Measurements from ENCODE around the gene TEAD1. TPM values are rescaled to one million over a fixed set of nuclear protein-coding genes. Genes with fewer than 3 reads are reported as not detected.

Gene TEAD1
- total RNA-seq, 2 donors from 2014 or later, result 76.4 to 94.4 TPM

DNA sequence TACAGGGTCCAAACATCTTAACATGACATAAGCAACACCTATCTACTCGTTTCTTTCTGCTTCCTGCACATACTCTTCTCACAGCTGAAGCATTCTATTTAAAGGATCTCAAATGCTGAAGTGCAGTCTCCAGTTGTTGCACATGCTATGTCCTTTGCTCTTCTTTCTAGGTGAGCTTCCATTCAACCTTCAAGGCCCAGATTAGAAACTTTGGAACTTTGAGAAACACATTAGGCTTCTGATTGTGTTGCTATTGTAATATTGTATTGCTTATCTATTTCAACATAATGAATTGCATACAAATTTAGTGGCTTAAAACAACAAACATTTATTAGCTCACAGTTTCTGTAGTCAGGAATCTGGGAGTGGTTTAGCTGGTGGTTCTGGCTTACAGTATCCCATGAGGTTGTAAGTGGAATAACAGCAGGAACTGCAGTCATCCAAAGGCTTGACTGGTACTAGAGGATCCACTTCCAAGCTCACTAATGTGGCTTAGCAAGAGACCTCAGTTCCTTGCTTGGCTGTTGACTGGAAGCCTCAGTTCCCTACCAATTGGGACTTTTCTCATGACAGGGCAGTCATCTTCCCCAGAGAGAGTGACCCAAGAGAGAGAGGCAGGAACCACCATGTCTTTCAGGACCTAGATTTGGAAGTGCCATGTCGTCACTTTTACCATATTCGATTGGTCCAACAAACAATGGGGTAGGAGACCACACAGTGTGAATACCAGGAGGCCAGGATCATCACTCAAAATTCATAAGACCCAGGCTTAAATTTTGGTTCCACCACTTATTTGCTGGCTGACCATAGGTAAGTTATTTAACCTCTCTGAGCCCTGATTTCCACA lies 307.7 kb downstream of the TEAD1 start:
- H3K4me3 ChIP-seq (ENCODE audit: low read length), result no peak overlapping the region
- Mint-ChIP-seq H3K36me3 (ENCODE audit: low read depth) (no peaks in the 10 kb centered on the region), H3K4me3 (no peak overlapping the region), H3K9me3 (no peaks in the 10 kb centered on the region), H3K4me1 (peaks cover 17% of the 10 kb centered on the region), H3K27ac (no peak overlapping the region), H3K27me3 (ENCODE audit: insufficient read depth) (peaks cover 1% of the 10 kb centered on the region)
- DNase-seq, result no peak
- no peak overlapping the region for H3K9ac ChIP-seq (ENCODE audit: extremely low read depth, low read length, poor library complexity, severe bottlenecking)
- H3K27me3 ChIP-seq (ENCODE audit: control insufficient read depth, insufficient read depth, low read length, poor library complexity, severe bottlenecking), result peaks cover 2% of the 10 kb centered on the region
- H3K36me3 ChIP-seq (ENCODE audit: control insufficient read depth, insufficient read depth, low read length), result no peaks in the 10 kb centered on the region
- no peaks in the 10 kb centered on the region for H3K9me3 ChIP-seq (ENCODE audit: control insufficient read depth, low read length)
- TF ChIP-seq, protein P1, sequence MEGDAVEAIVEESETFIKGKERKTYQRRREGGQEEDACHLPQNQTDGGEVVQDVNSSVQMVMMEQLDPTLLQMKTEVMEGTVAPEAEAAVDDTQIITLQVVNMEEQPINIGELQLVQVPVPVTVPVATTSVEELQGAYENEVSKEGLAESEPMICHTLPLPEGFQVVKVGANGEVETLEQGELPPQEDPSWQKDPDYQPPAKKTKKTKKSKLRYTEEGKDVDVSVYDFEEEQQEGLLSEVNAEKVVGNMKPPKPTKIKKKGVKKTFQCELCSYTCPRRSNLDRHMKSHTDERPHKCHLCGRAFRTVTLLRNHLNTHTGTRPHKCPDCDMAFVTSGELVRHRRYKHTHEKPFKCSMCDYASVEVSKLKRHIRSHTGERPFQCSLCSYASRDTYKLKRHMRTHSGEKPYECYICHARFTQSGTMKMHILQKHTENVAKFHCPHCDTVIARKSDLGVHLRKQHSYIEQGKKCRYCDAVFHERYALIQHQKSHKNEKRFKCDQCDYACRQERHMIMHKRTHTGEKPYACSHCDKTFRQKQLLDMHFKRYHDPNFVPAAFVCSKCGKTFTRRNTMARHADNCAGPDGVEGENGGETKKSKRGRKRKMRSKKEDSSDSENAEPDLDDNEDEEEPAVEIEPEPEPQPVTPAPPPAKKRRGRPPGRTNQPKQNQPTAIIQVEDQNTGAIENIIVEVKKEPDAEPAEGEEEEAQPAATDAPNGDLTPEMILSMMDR (conservative IDR thresholded peaks at IDR 0.05), result peak; percentile 59
- peaks cover 3% of the 10 kb centered on the region for H3K4me1 ChIP-seq (ENCODE audit: control insufficient read depth, insufficient read depth, low read length)
- 93 to 95% methylated on average over 3 of the region's 3 CpGs for WGBS, 2 experiments (ENCODE audit: insufficient coverage in 1 of 2, insufficient read length in 1 of 2)
- H3K27ac ChIP-seq (ENCODE audit: low read depth, low read length), result no peak overlapping the region

DNA sequence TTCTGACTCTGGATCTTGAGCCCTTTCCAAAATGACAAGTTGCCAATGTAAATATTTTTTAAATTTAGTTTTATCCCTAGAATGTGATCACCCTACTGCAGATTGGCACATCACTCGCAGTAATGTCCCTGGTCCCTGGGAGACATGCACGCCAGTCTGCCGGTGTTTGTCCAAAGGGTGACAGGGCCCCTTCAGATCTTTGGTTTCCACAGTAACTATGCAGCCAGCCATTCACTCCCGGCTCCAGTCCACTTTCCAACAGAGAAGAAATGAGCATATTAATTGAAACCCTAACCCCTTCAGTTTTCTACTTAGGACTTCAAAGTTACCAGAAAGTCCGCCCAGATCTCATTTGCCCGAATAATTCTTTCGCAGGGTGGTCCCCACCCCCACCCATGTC lies 309.1 kb downstream of the TEAD1 start:
- Mint-ChIP-seq H3K36me3 (ENCODE audit: low read depth) (no peaks in the 10 kb centered on the region), H3K9me3 (no peaks in the 10 kb centered on the region), H3K27ac (no peak overlapping the region), H3K4me1 (peaks cover 17% of the 10 kb centered on the region), H3K27me3 (ENCODE audit: insufficient read depth) (peaks cover 1% of the 10 kb centered on the region), H3K4me3 (no peak overlapping the region)
- Histone ChIP-seq H3K27me3 (ENCODE audit: control insufficient read depth, insufficient read depth, low read length, poor library complexity, severe bottlenecking) (peaks cover 3% of the 10 kb centered on the region), H3K4me1 (ENCODE audit: control insufficient read depth, insufficient read depth, low read length) (peaks cover 3% of the 10 kb centered on the region), H3K4me3 (ENCODE audit: low read length) (no peak overlapping the region), H3K9me3 (ENCODE audit: control insufficient read depth, low read length) (no peaks in the 10 kb centered on the region), H3K27ac (ENCODE audit: low read depth, low read length) (peak overlapping the region; percentile 26), H3K36me3 (ENCODE audit: control insufficient read depth, insufficient read depth, low read length) (no peaks in the 10 kb centered on the region), H3K9ac (ENCODE audit: extremely low read depth, low read length, poor library complexity, severe bottlenecking) (no peak overlapping the region)
- WGBS, 2 experiments (ENCODE audit: insufficient coverage in 1 of 2, insufficient read length in 1 of 2), result 84 to 92% methylated on average over 6 to 7 of the region's 7 CpGs
- no peak for DNase-seq
- TF ChIP-seq, protein P1 (conservative IDR thresholded peaks at IDR 0.05), result no peak

DNA sequence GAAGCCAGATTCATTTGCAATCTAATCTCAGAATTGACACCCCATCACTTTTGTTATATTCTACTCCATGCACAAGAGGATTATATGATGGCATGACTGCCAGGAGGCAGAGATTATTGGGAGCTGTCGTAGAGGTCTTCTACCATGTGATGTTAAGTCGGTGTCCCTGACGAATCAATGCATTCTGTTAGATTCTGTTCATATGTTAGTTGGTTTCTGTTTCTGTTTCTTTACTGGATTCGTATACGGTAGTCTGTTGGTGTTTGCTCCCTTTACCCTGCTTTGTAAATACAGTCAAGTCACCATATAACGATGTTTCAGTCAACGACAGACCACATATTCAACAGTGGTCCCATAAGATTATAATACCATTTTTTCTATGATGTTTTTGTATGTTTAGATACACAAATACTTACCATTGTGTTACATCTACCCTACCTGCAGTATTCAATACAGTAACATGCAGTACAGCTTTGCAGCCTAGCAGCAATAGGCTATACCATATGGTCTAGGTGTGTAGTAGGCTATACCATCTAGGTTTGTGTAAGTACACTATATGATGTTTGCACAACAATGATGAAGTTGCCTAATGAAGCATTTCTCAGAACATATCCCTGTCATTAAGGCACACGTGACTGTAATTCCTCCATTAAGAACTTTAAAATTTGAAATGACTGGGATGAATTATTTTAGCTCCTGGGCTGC lies 312.1 kb downstream of the TEAD1 start:
- Histone ChIP-seq H3K36me3 (ENCODE audit: control insufficient read depth, insufficient read depth, low read length) (no peaks in the 10 kb centered on the region), H3K4me3 (ENCODE audit: low read length) (no peak overlapping the region), H3K9ac (ENCODE audit: extremely low read depth, low read length, poor library complexity, severe bottlenecking) (no peak overlapping the region), H3K27me3 (ENCODE audit: control insufficient read depth, insufficient read depth, low read length, poor library complexity, severe bottlenecking) (peaks cover 3% of the 10 kb centered on the region), H3K4me1 (ENCODE audit: control insufficient read depth, insufficient read depth, low read length) (no peaks in the 10 kb centered on the region), H3K27ac (ENCODE audit: low read depth, low read length) (no peak overlapping the region), H3K9me3 (ENCODE audit: control insufficient read depth, low read length) (no peaks in the 10 kb centered on the region)
- Mint-ChIP-seq H3K4me3 (no peak overlapping the region), H3K4me1 (peaks cover 4% of the 10 kb centered on the region), H3K27me3 (ENCODE audit: insufficient read depth) (peaks cover 4% of the 10 kb centered on the region), H3K27ac (no peak overlapping the region), H3K9me3 (no peaks in the 10 kb centered on the region), H3K36me3 (ENCODE audit: low read depth) (no peaks in the 10 kb centered on the region)
- WGBS, 2 experiments (ENCODE audit: insufficient coverage in 1 of 2, insufficient read length in 1 of 2), result 97 to 100% methylated on average over 6 to 8 of the region's 8 CpGs
- no peak for DNase-seq
- TF ChIP-seq, protein P1 (conservative IDR thresholded peaks at IDR 0.05), result no peak
